HG03159 (cell line): ENCODE results near the gene CTBP2.
"Not testable (repeated sequence)": the region's sequence is repeated elsewhere in the genome, so short reads cannot be mapped to it uniquely, and the experiment has no call there.

Source experiments
- ATAC-seq: cut with Tn5 transposase; IDR thresholded peaks from one replicate; pipeline ENCODE4 v1.9.1; 2021; ENCODE audit warnings: mild to moderate bottlenecking, moderate library complexity; ENCODE audit not compliant: unreplicated experiment

The CTBP2 gene

DNA sequence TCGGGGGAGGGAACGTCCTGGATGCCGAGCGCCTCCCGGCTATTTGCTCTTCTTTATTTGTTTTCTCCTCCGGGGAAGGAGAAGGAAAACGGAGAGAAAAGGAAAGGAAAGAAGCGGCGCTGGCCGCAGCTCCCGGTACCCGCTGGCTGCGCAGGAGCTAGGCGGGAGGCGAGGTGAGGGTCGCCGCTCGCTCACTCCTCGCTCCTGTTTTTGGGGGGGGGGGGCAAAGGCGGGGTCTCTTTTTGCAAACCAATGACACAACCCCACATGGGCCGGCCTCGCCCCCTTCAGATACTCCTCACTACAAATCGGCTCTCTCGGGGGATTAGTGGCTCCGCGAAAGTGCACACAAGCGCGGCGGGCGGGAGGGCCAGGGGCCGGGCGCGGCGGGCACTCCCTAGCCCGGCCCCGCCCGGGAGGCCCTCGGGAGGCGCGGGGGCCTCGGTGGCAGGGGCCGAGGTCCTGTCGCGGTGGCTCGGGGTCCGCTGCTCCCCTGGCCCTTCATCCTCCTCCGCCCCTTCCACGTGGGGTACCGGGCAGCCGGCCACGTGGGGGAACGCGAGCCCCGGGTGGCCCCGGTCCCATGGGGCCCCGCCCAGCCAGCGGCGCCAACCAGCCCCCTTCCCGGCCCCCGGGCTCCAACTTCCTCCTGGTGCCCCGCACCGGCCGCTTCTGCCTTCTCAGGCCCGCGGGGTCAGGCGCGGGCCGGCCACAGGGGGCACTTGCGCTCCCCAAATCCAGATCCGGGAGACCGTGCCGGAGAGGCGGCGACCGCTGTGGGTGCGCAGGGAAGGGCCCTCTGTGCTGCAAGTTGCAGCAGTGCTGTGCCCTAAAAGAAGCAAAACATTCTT lies 718 bp upstream of the CTBP2 start:
- no peak for ATAC-seq

DNA sequence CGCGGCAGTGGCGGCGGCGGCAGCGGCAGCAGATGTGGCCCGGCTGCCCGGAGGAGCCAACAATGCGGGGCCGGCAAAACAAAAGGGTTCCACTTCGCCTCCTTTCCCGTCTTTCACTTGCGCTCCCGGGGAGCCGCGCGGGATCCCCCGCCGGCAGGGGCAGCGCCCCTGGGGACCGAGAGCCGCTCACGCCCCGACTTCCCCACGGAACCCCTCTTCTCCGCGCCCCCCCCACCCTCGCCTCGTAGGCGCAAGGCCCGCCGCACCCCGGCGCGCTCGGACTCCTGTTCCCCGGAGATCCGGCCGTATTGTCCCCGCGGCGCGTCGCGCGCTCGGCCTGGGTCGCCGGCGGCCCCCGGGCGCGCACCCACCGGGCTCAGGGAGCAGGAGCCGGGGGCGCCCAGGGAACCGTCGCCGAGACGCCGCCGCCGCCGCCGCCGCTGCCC lies 854 bp downstream of the CTBP2 start:
- no peak for ATAC-seq

DNA sequence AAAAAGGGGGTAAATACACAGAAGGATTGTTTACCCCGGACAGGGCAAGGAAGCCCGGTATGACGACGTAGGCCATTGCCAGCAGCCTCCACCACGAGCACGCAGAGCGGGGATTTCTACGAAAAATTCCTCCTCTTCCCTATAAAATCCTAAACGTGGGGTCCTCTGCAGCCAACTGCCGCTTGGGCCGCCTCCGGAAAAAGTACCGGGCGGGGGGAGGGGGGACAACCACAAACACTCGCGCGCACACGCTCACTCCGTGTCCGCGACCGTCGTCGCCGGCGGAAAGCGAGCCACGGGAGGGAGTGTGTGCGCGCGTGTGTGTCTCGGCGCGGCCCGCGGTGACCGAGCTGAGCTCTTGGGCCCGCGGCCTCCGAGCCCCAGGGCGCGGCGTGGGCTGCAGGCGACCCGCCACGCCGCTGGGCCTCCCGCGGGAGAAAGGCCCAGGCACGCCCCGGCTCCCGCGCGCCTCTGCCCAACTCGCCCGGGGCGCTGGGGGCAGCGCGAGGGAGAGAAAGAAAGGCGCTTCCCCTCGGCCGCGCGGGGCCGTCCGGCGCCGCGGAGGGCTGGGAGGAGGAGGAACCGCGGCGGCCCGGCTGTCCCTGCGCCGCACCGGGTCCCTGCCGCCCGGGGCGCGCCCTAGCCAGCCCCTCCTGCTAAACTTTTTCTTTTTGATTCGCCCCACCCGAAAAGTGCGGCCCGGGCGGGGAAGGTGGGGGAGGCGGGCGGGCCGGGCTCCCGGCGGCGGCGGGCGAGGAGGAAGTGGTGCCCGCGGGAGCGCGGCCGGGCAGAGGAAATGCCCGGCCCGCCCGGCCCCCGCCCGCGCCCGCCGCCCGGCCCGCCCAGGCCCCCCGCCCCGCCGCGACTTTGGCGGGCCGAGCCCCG lies 1.5 kb downstream of the CTBP2 start:
- ATAC-seq, result no peak

GRCh38 chr10:125158275-125158600 lies 2.1 kb downstream of the CTBP2 start:
- no peak for ATAC-seq

DNA sequence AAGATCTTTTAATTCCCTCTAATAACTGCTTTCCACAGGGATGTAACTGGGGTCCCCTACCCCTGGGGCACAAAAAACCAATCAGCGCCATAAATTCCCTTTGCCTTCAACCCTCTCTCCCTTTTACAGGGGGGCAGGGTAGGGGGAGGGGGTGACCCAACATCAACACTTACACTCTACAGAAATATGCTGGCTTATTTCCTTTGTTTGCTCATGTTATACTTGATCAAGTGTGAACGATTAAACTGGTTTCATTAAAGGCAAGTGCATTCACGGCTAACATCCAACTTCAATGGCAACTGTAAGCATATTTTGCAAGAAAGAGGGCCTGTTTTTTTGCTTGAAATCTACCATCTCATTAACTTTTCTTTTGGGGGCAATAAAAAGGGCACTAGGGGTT lies 2.9 kb downstream of the CTBP2 start:
- no peak for ATAC-seq

GRCh38 chr10:125156739-125157480 lies 3.5 kb downstream of the CTBP2 start:
- ATAC-seq, result no peak

- ATAC-seq, result no peak
These were observed 4.2 kb downstream of the CTBP2 start for GRCh38 chr10:125156196-125156595.

DNA sequence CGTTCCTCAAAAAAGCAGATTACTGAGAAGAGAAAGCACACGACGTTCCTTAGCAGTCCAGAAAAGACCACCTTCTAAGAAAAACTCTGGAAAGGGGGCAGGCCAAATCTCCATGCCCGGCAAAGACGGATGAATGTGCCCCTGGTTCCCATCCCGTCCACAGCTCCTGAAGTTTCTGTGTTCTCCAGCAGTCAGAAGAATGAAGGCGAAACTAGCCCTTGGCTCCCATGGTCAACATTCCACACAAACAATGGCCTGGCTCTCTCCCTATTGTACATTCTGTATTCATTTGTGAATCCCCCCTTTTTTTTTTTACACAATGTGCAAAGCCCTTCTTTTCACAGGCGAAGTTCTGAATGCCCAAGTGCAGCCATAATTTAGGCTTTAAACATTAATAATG lies 5.3 kb downstream of the CTBP2 start:
- ATAC-seq, result no peak

DNA sequence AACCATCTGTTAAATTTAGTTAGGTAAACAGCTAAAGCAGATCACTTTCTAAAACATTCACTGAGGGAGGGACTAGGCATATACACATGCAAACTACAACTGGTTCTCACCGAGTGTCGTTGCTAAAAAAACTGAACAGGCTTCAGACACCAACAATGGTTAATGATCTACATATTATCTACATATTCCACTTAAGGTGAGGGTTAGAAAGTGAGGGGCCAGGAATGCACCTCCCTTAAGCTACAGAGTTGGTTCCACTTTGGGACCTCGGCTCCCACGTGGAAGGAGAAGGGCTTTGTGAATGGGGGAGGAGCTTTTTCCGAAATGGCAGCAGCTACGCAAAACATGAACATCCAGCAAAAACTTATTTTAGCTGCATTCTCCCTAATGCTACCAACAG lies 5.8 kb downstream of the CTBP2 start:
- no peak for ATAC-seq

- no peak for ATAC-seq
These were observed 6.5 kb downstream of the CTBP2 start for GRCh38 chr10:125153703-125154490.

- ATAC-seq, result no peak
These were observed 7.7 kb downstream of the CTBP2 start for GRCh38 chr10:125152450-125153368.

DNA sequence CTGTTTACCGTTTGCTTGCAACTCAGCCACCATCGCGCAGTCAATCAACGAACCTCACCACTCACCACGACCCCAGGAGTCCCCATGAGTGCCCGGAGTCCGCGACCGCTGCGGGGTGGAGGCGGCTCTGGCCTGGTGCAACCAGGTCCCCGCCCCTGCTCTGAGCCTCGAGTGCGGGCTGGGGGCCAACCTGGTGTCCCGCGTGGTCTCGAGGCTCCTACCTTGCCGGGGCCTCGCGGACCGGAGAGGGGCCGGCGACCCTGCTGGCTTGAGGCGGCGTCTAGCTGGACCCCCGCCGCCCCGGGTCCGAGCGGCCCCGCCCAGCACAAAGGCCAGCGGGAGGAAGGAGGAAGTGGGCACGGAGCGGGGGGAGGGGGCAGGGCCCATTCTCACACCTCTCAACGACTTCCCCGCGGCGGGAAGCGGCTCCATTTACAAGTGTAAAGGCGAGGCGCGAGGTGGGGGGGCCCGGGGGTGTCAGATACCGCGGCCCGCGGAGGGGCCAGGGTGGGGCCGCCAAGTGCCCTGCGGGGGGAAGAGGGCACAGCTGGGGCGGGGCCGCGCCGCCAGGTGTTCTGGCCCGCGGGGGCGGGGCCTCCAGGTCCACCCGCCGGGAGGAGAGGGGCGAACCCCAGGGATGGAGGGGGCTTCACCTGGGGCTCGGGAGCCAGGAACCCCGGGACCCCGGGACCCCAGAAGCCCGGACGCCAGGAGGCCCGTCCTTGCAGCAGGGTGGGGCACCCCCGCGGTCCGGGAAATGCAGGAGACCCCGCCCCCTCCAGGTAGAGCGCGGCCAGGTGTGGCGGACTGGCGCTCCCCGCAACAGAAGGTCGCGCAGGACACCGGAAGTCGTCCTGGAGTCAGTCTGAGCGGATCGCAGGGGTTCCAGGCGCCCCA lies 8.6 kb downstream of the CTBP2 start:
- ATAC-seq, result no peak

- no peak for ATAC-seq
These were observed 9.2 kb downstream of the CTBP2 start for GRCh38 chr10:125151170-125151552.

- not testable (repeated sequence) for ATAC-seq
These were observed 9.8 kb downstream of the CTBP2 start for GRCh38 chr10:125150376-125151083.

DNA sequence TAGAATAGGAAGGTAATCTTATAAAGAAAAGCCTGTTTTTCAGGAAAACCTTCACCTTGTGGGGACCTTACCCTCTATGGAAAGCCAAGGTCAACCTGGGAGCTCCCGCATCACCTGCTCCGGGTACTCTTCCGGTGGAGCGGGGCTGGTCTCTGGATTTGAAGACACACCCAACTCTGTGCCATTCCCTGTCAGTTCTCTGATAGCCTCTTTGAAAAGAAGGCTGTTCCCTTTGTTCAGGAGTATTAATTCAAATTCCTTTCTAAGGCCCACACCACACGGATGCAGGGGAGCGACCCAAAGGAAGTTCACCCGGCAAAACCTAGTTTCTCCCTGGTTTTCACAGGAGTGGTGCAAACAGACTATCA lies 10.7 kb downstream of the CTBP2 start:
- no peak for ATAC-seq

DNA sequence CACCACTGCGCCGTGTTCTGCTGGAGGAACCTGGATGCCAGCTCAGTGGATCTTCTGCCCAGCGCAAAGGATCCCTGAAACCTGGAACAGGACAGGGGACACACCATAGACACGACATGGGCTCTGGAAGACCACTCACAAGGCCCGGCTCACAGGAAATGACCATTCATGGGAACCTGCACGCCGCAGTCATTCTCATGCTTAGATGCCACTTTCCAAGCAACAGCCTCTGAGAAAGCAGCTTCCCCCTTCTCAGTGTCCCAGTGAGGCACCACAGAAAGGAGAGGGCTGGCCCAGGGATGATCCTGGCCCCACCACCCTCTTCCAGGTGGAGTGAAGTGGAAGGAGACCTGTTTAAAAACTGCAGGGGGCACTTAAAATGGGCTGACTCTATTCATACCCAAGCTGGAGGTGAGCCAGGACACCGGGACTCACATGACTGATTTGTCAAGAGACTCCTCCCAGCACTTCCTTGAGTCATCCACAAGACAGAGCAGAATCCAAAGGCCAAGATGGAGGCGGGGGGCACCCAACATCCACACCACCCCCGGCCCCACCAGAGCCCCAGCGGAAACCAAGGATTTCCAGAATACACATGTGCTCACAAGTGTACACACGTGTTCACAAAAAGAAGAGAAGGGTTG lies 11.2 kb downstream of the CTBP2 start:
- ATAC-seq, result no peak

GRCh38 chr10:125148528-125148927 lies 11.8 kb downstream of the CTBP2 start:
- no peak for ATAC-seq
